NCI-H69 (cell line): Measurements from ENCODE around the gene THAP11.
"Not testable (repeated sequence)": the region's sequence is repeated elsewhere in the genome, so short reads cannot be mapped to it uniquely, and the experiment has no call there.

Source experiments
- DNase-seq: peaks from one replicate; lab custom pipeline; 2025; lab: John Stamatoyannopoulos, UW

Gene THAP11

GRCh38 chr16:67862623-67863583 is 20.8 kb downstream of the THAP11 start:
- DNase-seq: no peak

GRCh38 chr16:67864044-67864443 is 21.9 kb downstream of the THAP11 start:
- DNase-seq: not testable (repeated sequence)

- no peak for DNase-seq
Measured at GRCh38 chr16:67864594-67864993, 22.5 kb downstream of the THAP11 start.

GRCh38 chr16:67865318-67865717 is 23.2 kb downstream of the THAP11 start:
- DNase-seq: peak; percentile 35

GRCh38 chr16:67868290-67868689 is 26.2 kb downstream of the THAP11 start:
- no peak for DNase-seq

- DNase-seq: no peak
Measured at GRCh38 chr16:67869653-67870052, 27.5 kb downstream of the THAP11 start.

GRCh38 chr16:67871256-67871655 is 29.1 kb downstream of the THAP11 start:
- no peak for DNase-seq

- DNase-seq: no peak
Measured at GRCh38 chr16:67872131-67872630, 30.1 kb downstream of the THAP11 start.

- peak; percentile 79 for DNase-seq
Measured at GRCh38 chr16:67872631-67873434, 30.7 kb downstream of the THAP11 start, which contains the start of gene EDC4. TSS of gene EDC4 (plus strand) at chr16:67873052. CDS start at chr16:67873262, 210 bp downstream.

- DNase-seq: no peak
Measured at GRCh38 chr16:67873435-67874370, 31.6 kb downstream of the THAP11 start.

GRCh38 chr16:67874372-67874771 is 32.3 kb downstream of the THAP11 start:
- no peak for DNase-seq

- no peak for DNase-seq
Measured at GRCh38 chr16:67877064-67877463, 34.9 kb downstream of the THAP11 start.

- DNase-seq: no peak
Measured at GRCh38 chr16:67878232-67878631, 36.1 kb downstream of the THAP11 start.

GRCh38 chr16:67878846-67879245 is 36.7 kb downstream of the THAP11 start:
- DNase-seq: no peak

GRCh38 chr16:67879462-67879861 is 37.3 kb downstream of the THAP11 start:
- no peak for DNase-seq

GRCh38 chr16:67879936-67880335 is 37.8 kb downstream of the THAP11 start:
- no peak for DNase-seq

- DNase-seq: no peak
Measured at GRCh38 chr16:67880584-67880983, 38.5 kb downstream of the THAP11 start.

- DNase-seq: no peak
Measured at GRCh38 chr16:67881621-67882161, 39.6 kb downstream of the THAP11 start.

- DNase-seq: no peak
Measured at GRCh38 chr16:67882374-67883145, 40.4 kb downstream of the THAP11 start.

- no peak for DNase-seq
Measured at GRCh38 chr16:67883146-67883871, 41.2 kb downstream of the THAP11 start.
